GM23338 (cell line): Measurements from ENCODE around the gene GAL3ST2. TPM values are rescaled to one million over a fixed set of nuclear protein-coding genes. Genes with fewer than 3 reads are reported as not detected.

Source experiments
- ATAC-seq: fragments of 200-7000 bp; cut with Tn5 transposase; 3 replicates; pipeline ENCODE4 v1.9.1; 2020
- DNase-seq: peaks from one replicate; pipeline ENCODE4 v3.0.0-alpha.2; 2015; ENCODE audit warnings: low spot score
- H2AFZ ChIP-seq: fragments of 200-600 bp; sonication (generic); 2 replicates; pipeline ENCODE4 v1.8.0; 2016; ENCODE audit warnings: antibody characterized with exemption, mild to moderate bottlenecking, moderate library complexity
- H3F3A ChIP-seq: fragments of 200-600 bp; sonication (generic); replicated peaks from 2 replicates; pipeline ENCODE4 v1.8.0; 2017; ENCODE audit warnings: antibody characterized with exemption, mixed run types, low read depth
- H3K27ac ChIP-seq: fragments of 200-600 bp; sonication (generic); 2 replicates; pipeline ENCODE4 v1.6.1; 2016; ENCODE audit warnings: low read depth
- H3K27me3 ChIP-seq: fragments of 200-600 bp; sonication (generic); 2 replicates; pipeline ENCODE4 v1.8.0; 2016; ENCODE audit warnings: mild to moderate bottlenecking, mixed run types, moderate library complexity; ENCODE audit not compliant: insufficient read depth
- H3K36me3 ChIP-seq: fragments of 200-600 bp; sonication (generic); 2 replicates; pipeline ENCODE4 v1.8.0; 2016; ENCODE audit warnings: mild to moderate bottlenecking; ENCODE audit not compliant: insufficient read depth
- H3K4me1 ChIP-seq: fragments of 200-600 bp; sonication (generic); 2 replicates; pipeline ENCODE4 v1.8.0; 2016; ENCODE audit warnings: mild to moderate bottlenecking, moderate library complexity; ENCODE audit not compliant: insufficient read depth
- H3K4me2 ChIP-seq: fragments of 200-600 bp; sonication (generic); 2 replicates; pipeline ENCODE4 v1.7.1; 2017; ENCODE audit warnings: mixed run types
- H3K4me3 ChIP-seq: fragments of 200-600 bp; sonication (generic); 2 replicates; pipeline ENCODE4 v1.6.1; 2016; ENCODE audit warnings: mixed run types
- H3K79me2 ChIP-seq: fragments of 200-600 bp; sonication (generic); replicated peaks from 2 replicates; pipeline ENCODE4 v1.8.0; 2017; ENCODE audit warnings: mild to moderate bottlenecking; ENCODE audit not compliant: insufficient read depth
- H3K9me2 ChIP-seq: fragments of 200-600 bp; sonication (generic); 2 replicates; pipeline ENCODE4 v1.8.0; 2017; ENCODE audit not compliant: insufficient read depth
- H4K20me1 ChIP-seq: fragments of 200-600 bp; sonication (generic); replicated peaks from 2 replicates; pipeline ENCODE4 v1.8.0; 2017; ENCODE audit warnings: mild to moderate bottlenecking; ENCODE audit not compliant: insufficient read depth
- H3K27ac Mint-ChIP-seq: 2 replicates; pipeline ENCODE4 v1.8.0; 2020; ENCODE audit warnings: inconsistent platforms, mild to moderate bottlenecking, moderate library complexity, mixed read lengths
- H3K27me3 Mint-ChIP-seq: 3 replicates; pipeline ENCODE4 v1.8.0; 2022; ENCODE audit warnings: low read depth, mild to moderate bottlenecking, moderate library complexity, mixed read lengths, inconsistent platforms; ENCODE audit not compliant: insufficient read depth, poor library complexity
- H3K36me3 Mint-ChIP-seq: 3 replicates; pipeline ENCODE4 v1.8.0; 2021; ENCODE audit warnings: low read depth, mild to moderate bottlenecking, inconsistent platforms, moderate library complexity, mixed read lengths
- H3K4me1 Mint-ChIP-seq: 3 replicates; pipeline ENCODE4 v1.8.0; 2020; ENCODE audit warnings: mild to moderate bottlenecking, inconsistent platforms, mixed read lengths
- H3K4me3 Mint-ChIP-seq: 3 replicates; pipeline ENCODE4 v1.8.0; 2021; ENCODE audit warnings: moderate library complexity, mild to moderate bottlenecking, inconsistent platforms, mixed read lengths
- H3K9me3 Mint-ChIP-seq: 3 replicates; pipeline ENCODE4 v1.8.0; 2020; ENCODE audit warnings: moderate library complexity, mild to moderate bottlenecking, inconsistent platforms, mixed read lengths
- CTCF ChIP-seq, 2 experiments: fragments of 200-600 bp in 1 of 2; sonication (generic) in 1 of 2; conservative IDR thresholded peaks; 2 replicates each; pipeline versions ENCODE4 v1.5.1 to v1.6.1; 2016 to 2017; ENCODE audit warnings: antibody characterized with exemption in 2 of 2, low read depth in 2 of 2, mild to moderate bottlenecking in 2 of 2, moderate library complexity in 1 of 2
- ETS1 ChIP-seq: IDR thresholded peaks from 2 replicates; pipeline ENCODE4 v1.6.1; 2016; ENCODE audit warnings: antibody characterized with exemption
- EZH2 ChIP-seq: fragments of 200-600 bp; sonication (generic); IDR thresholded peaks from one replicate; pipeline ENCODE4 v1.8.0; 2017; ENCODE audit warnings: antibody characterized with exemption, mild to moderate bottlenecking, low read depth; ENCODE audit not compliant: unreplicated experiment
- EZH2phosphoT487 ChIP-seq: fragments of 200-600 bp; sonication (generic); IDR thresholded peaks from one replicate; pipeline ENCODE4 v1.8.1; 2018; ENCODE audit warnings: antibody characterized with exemption; ENCODE audit not compliant: unreplicated experiment
- POLR2AphosphoS5 ChIP-seq: IDR thresholded peaks from 2 replicates; pipeline ENCODE4 v1.6.1; 2016; ENCODE audit warnings: antibody characterized with exemption, low read depth
- STAT1 ChIP-seq: IDR thresholded peaks from one replicate; pipeline ENCODE4 v1.6.1; 2016; ENCODE audit warnings: antibody characterized with exemption; ENCODE audit not compliant: unreplicated experiment
- ZNF114 ChIP-seq: fragments of 250-450 bp; sonication (Bioruptor Pico); IDR thresholded peaks from 2 replicates; pipeline ENCODE4 v1.5.0; 2020; ENCODE audit warnings: mild to moderate bottlenecking, moderate library complexity
- polyA plus RNA-seq: library from polyadenylated mRNA; unstranded; fragments of >200 nt; fragmentation: Nextera tagmentation; extraction: Ambion mirVana; gene quantifications from 2 replicates; pipeline ENCODE4 v1.2.1, GENCODE V29; 2016
- total RNA-seq: library from RNA; depleted of rRNA; stranded (reverse); fragments of >200 nt; shearing (Covaris generic); gene quantifications from 2 replicates; pipeline ENCODE4 v1.2.3, GENCODE V29; 2014
- TF ChIP-seq, protein P1 (sequence below): IDR thresholded peaks from one replicate; pipeline ENCODE4 v1.6.1; 2018; ENCODE audit warnings: antibody characterized with exemption; ENCODE audit not compliant: unreplicated experiment
- TF ChIP-seq, protein P2 (sequence below): fragments of 250-450 bp; sonication (Bioruptor Pico); IDR thresholded peaks from 2 replicates; pipeline ENCODE4 v1.5.0; 2020; ENCODE audit warnings: mild to moderate bottlenecking, moderate library complexity

Gene GAL3ST2
- total and polyA plus RNA-seq, 2 experiments from 2014 or later = 0.19 to 0.24 TPM

GRCh38 chr2:241842067-241842415, 65.4 kb downstream of the GAL3ST2 start (continued):
- TF ChIP-seq, protein P1, sequence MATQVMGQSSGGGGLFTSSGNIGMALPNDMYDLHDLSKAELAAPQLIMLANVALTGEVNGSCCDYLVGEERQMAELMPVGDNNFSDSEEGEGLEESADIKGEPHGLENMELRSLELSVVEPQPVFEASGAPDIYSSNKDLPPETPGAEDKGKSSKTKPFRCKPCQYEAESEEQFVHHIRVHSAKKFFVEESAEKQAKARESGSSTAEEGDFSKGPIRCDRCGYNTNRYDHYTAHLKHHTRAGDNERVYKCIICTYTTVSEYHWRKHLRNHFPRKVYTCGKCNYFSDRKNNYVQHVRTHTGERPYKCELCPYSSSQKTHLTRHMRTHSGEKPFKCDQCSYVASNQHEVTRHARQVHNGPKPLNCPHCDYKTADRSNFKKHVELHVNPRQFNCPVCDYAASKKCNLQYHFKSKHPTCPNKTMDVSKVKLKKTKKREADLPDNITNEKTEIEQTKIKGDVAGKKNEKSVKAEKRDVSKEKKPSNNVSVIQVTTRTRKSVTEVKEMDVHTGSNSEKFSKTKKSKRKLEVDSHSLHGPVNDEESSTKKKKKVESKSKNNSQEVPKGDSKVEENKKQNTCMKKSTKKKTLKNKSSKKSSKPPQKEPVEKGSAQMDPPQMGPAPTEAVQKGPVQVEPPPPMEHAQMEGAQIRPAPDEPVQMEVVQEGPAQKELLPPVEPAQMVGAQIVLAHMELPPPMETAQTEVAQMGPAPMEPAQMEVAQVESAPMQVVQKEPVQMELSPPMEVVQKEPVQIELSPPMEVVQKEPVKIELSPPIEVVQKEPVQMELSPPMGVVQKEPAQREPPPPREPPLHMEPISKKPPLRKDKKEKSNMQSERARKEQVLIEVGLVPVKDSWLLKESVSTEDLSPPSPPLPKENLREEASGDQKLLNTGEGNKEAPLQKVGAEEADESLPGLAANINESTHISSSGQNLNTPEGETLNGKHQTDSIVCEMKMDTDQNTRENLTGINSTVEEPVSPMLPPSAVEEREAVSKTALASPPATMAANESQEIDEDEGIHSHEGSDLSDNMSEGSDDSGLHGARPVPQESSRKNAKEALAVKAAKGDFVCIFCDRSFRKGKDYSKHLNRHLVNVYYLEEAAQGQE = no peak
- no peak for TF ChIP-seq ZNF114 (CRISPR knock-in tag)
- no peak for TF ChIP-seq ETS1
- no peak for TF ChIP-seq EZH2
- no peak for TF ChIP-seq EZH2phosphoT487
- TF ChIP-seq POLR2AphosphoS5 = no peak
- no peak for TF ChIP-seq CTCF (conservative IDR thresholded peaks at IDR 0.05; ENCODE audit: low read depth in 2 of 2)

GRCh38 chr2:241842620-241843211, 66.1 kb downstream of the GAL3ST2 start:
- no peaks in the 10 kb centered on the region for H3K9me2 ChIP-seq
- no peaks in the 10 kb centered on the region for H3K9me3 Mint-ChIP-seq
- no peaks in the 10 kb centered on the region for H4K20me1 ChIP-seq
- DNase-seq = no peak
- H3K4me1 Mint-ChIP-seq = peaks cover 7% of the 10 kb centered on the region
- H3F3A ChIP-seq = no peaks in the 10 kb centered on the region
- H3K4me2 ChIP-seq = peak overlapping the region; percentile 38; the same call in 1 of the 2 replicates
- no peaks in the 10 kb centered on the region for H3K36me3 Mint-ChIP-seq
- peak overlapping the region; percentile 95 for H2AFZ ChIP-seq
- no peaks in the 10 kb centered on the region for H3K79me2 ChIP-seq
- peaks cover 37% of the 10 kb centered on the region for H3K27me3 Mint-ChIP-seq
- peak overlapping the region; percentile 34; the same call in 1 of the 2 replicates for H3K4me3 ChIP-seq
- no peak overlapping the region for H3K27ac ChIP-seq
- peak overlapping the region; percentile 57 for H3K4me3 Mint-ChIP-seq
- H3K4me1 ChIP-seq = no peaks in the 10 kb centered on the region; the same call in 1 of the 2 replicates
- H3K27me3 ChIP-seq = peaks cover 22% of the 10 kb centered on the region
- ATAC-seq = peak; percentile 33
- H3K36me3 ChIP-seq = no peaks in the 10 kb centered on the region
- no peak overlapping the region for H3K27ac Mint-ChIP-seq
- TF ChIP-seq, protein P2, sequence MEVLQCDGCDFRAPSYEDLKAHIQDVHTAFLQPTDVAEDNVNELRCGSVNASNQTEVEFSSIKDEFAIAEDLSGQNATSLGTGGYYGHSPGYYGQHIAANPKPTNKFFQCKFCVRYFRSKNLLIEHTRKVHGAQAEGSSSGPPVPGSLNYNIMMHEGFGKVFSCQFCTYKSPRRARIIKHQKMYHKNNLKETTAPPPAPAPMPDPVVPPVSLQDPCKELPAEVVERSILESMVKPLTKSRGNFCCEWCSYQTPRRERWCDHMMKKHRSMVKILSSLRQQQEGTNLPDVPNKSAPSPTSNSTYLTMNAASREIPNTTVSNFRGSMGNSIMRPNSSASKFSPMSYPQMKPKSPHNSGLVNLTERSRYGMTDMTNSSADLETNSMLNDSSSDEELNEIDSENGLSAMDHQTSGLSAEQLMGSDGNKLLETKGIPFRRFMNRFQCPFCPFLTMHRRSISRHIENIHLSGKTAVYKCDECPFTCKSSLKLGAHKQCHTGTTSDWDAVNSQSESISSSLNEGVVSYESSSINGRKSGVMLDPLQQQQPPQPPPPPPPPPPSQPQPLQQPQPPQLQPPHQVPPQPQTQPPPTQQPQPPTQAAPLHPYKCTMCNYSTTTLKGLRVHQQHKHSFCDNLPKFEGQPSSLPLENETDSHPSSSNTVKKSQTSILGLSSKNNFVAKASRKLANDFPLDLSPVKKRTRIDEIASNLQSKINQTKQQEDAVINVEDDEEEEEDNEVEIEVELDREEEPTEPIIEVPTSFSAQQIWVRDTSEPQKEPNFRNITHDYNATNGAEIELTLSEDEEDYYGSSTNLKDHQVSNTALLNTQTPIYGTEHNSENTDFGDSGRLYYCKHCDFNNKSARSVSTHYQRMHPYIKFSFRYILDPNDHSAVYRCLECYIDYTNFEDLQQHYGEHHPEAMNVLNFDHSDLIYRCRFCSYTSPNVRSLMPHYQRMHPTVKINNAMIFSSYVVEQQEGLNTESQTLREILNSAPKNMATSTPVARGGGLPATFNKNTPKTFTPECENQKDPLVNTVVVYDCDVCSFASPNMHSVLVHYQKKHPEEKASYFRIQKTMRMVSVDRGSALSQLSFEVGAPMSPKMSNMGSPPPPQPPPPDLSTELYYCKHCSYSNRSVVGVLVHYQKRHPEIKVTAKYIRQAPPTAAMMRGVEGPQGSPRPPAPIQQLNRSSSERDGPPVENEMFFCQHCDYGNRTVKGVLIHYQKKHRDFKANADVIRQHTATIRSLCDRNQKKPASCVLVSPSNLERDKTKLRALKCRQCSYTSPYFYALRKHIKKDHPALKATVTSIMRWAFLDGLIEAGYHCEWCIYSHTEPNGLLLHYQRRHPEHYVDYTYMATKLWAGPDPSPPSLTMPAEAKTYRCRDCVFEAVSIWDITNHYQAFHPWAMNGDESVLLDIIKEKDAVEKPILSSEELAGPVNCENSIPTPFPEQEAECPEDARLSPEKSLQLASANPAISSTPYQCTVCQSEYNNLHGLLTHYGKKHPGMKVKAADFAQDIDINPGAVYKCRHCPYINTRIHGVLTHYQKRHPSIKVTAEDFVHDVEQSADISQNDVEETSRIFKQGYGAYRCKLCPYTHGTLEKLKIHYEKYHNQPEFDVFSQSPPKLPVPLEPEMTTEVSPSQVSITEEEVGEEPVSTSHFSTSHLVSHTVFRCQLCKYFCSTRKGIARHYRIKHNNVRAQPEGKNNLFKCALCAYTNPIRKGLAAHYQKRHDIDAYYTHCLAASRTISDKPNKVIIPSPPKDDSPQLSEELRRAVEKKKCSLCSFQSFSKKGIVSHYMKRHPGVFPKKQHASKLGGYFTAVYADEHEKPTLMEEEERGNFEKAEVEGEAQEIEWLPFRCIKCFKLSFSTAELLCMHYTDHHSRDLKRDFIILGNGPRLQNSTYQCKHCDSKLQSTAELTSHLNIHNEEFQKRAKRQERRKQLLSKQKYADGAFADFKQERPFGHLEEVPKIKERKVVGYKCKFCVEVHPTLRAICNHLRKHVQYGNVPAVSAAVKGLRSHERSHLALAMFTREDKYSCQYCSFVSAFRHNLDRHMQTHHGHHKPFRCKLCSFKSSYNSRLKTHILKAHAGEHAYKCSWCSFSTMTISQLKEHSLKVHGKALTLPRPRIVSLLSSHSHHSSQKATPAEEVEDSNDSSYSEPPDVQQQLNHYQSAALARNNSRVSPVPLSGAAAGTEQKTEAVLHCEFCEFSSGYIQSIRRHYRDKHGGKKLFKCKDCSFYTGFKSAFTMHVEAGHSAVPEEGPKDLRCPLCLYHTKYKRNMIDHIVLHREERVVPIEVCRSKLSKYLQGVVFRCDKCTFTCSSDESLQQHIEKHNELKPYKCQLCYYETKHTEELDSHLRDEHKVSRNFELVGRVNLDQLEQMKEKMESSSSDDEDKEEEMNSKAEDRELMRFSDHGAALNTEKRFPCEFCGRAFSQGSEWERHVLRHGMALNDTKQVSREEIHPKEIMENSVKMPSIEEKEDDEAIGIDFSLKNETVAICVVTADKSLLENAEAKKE (CRISPR knock-in tag) = no peak
- no peak for TF ChIP-seq STAT1
